Neural crest cell (in vitro differentiated cells): ENCODE data around the gene ZC3H12A. TPM values are rescaled to one million over a fixed set of nuclear protein-coding genes. Genes with fewer than 3 reads are reported as not detected.

Experiments used
- DNase-seq: peaks from one replicate; pipeline ENCODE4 v3.0.0; 2021; ENCODE audit warnings: low read depth, mixed read lengths, low spot score
- H3K27ac Mint-ChIP-seq: one replicate; pipeline ENCODE4 v1.8.0; 2021; ENCODE audit warnings: mild to moderate bottlenecking, mixed read lengths; ENCODE audit not compliant: unreplicated experiment
- H3K27me3 Mint-ChIP-seq: 2 replicates; pipeline ENCODE4 v1.8.0; 2021; ENCODE audit warnings: low read depth, mild to moderate bottlenecking, mixed read lengths
- H3K36me3 Mint-ChIP-seq: 2 replicates; pipeline ENCODE4 v1.8.0; 2021; ENCODE audit warnings: low read depth, mild to moderate bottlenecking, mixed read lengths
- H3K4me1 Mint-ChIP-seq: 2 replicates; pipeline ENCODE4 v1.8.0; 2021; ENCODE audit warnings: mixed read lengths
- H3K4me3 Mint-ChIP-seq: one replicate; pipeline ENCODE4 v1.8.0; 2021; ENCODE audit warnings: mild to moderate bottlenecking, mixed read lengths
- H3K9me3 Mint-ChIP-seq: 2 replicates; pipeline ENCODE4 v1.8.0; 2021; ENCODE audit warnings: mixed read lengths
- total RNA-seq: library from RNA; stranded (reverse); gene quantifications from 2 replicates; pipeline ENCODE4 v1.2.1, GENCODE V29; 2021
- TF ChIP-seq, protein P1 (sequence below): fragments of 200-600 bp; sonication (generic); conservative IDR thresholded peaks from 2 replicates; pipeline ENCODE4 v1.5.0; 2021; ENCODE audit warnings: antibody characterized with exemption, mild to moderate bottlenecking

The ZC3H12A gene
- total RNA-seq, 1 donor from 2014 or later = 3.6 TPM

DNA sequence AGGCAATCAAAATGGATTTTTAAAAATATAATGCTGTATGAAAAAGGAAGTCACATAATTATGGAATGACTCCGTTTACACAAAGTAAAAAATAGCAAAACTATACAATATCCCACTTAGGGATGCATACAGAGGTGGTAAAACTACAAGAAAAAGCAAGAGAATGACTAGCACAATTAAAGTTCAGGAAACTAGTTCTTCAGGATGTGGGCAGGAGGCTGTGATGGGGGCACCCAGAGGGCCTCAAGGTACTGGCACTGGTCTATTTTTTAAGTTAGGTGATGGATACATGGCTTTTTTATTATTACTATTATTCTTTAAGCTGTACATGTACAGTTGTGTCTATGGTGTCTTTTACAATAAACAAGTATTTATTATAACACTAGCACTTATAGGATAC lies 1.4 kb upstream of the ZC3H12A start:
- Mint-ChIP-seq H3K4me1 (peaks cover 41% of the 10 kb centered on the region), H3K27ac (no peak overlapping the region), H3K36me3 (no peaks in the 10 kb centered on the region), H3K27me3 (peaks cover 34% of the 10 kb centered on the region), H3K9me3 (no peaks in the 10 kb centered on the region), H3K4me3 (peak overlapping the region; percentile 66)
- TF ChIP-seq, protein P1, sequence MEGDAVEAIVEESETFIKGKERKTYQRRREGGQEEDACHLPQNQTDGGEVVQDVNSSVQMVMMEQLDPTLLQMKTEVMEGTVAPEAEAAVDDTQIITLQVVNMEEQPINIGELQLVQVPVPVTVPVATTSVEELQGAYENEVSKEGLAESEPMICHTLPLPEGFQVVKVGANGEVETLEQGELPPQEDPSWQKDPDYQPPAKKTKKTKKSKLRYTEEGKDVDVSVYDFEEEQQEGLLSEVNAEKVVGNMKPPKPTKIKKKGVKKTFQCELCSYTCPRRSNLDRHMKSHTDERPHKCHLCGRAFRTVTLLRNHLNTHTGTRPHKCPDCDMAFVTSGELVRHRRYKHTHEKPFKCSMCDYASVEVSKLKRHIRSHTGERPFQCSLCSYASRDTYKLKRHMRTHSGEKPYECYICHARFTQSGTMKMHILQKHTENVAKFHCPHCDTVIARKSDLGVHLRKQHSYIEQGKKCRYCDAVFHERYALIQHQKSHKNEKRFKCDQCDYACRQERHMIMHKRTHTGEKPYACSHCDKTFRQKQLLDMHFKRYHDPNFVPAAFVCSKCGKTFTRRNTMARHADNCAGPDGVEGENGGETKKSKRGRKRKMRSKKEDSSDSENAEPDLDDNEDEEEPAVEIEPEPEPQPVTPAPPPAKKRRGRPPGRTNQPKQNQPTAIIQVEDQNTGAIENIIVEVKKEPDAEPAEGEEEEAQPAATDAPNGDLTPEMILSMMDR = no peak
- DNase-seq = no peak

DNA sequence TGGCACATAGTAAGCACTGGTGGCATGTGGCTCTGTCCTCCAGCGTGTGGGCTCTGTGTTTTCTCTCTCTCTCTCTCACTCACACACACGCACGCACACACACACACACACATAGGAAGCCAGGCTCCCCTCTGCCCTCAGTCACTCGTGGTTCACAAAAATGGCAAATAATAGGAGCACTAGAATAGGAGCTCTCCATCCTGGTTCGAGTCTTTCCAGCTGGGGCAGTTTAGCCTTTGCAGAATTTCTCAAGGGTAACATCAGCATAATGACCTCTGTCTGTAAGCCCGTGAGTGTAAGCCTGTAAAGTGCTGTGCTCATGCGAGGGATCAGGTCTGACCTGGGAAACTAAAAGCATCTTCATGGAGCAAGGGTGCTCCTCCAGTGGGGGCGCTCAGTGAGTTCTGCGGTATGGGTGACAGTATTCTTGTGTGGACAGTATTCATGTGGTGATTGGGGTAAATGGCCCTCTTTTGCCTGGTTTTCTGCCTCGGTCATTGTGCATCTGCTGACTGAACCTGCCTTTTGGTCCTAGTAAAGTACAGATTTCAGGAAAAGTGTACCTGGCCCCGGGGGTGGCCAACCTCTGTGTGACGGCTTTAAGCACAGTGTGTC lies 842 bp upstream of the ZC3H12A start:
- TF ChIP-seq, protein P1 = no peak
- Mint-ChIP-seq H3K27me3 (peaks cover 34% of the 10 kb centered on the region), H3K27ac (no peak overlapping the region), H3K4me3 (peak overlapping the region; percentile 66), H3K36me3 (no peaks in the 10 kb centered on the region), H3K9me3 (no peaks in the 10 kb centered on the region), H3K4me1 (peaks cover 42% of the 10 kb centered on the region)
- DNase-seq = no peak

DNA sequence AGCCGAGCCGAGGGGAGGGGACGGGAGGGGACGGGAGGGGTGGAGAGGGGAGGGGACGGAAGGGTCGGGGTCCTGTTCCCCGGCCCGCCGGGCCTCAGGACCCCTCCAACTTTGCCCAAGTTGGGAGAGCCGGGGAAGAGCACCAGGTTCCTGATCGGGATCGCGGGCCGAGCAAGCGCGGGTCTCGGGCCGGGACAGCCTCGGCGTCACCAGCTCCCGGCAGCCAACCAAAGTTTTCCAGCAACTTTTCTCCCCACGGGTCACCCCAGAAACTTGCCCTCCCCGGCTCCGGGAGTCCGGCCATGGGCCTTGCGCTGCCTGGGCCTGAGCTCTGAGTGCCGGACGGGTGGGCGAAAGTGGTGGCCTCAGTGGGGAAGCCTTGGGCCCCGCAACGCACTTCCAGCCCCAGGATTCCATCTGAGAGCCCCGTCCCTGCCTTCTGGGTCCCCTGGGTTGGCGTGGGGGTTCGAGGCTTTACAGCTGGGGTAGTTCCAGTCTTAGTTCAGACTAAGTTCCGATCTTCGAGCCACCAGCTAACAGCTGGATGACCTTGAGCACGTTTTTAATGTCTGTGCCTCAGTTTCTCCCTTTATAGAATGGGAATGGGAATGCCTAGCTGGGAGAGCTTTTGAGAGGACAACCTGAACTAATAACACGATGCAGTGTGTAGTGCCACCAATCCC lies 458 bp downstream of the ZC3H12A start:
- TF ChIP-seq, protein P1 = no peak
- Mint-ChIP-seq H3K9me3 (no peaks in the 10 kb centered on the region), H3K4me1 (peaks cover 42% of the 10 kb centered on the region), H3K4me3 (peak overlapping the region; percentile 82), H3K27ac (no peak overlapping the region), H3K27me3 (peaks cover 34% of the 10 kb centered on the region), H3K36me3 (no peaks in the 10 kb centered on the region)
- DNase-seq = no peak

DNA sequence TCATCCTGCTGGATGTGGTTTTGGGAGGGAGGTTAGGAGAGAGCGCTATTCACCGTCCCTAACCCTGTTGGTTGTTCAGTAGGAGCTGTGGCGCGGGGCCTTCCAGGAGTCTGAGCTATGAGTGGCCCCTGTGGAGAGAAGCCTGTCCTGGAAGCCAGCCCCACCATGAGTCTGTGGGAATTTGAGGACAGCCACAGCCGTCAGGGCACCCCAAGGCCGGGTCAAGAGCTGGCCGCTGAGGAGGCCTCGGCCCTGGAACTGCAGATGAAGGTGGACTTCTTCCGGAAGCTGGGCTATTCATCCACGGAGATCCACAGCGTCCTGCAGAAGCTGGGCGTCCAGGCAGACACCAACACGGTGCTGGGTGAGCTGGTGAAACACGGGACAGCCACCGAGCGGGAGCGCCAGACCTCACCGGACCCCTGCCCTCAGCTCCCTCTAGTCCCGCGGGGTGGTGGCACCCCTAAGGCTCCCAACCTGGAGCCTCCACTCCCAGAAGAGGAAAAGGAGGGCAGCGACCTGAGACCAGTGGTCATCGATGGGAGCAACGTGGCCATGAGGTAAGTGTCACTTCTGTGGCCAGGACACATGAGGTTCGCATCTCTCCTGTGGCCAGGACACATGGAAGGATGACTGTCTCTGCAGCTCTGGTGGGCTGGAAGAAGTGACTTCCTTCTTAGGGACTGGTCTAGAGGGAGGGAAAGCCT lies 1.2 kb downstream of the ZC3H12A start:
- TF ChIP-seq, protein P1 = no peak
- H3K4me1 Mint-ChIP-seq = peaks cover 42% of the 10 kb centered on the region
- no peak overlapping the region for H3K27ac Mint-ChIP-seq
- peaks cover 33% of the 10 kb centered on the region for H3K27me3 Mint-ChIP-seq
- DNase-seq = no peak
- peak overlapping the region; percentile 82 for H3K4me3 Mint-ChIP-seq
- H3K9me3 Mint-ChIP-seq = no peaks in the 10 kb centered on the region
- no peaks in the 10 kb centered on the region for H3K36me3 Mint-ChIP-seq

DNA sequence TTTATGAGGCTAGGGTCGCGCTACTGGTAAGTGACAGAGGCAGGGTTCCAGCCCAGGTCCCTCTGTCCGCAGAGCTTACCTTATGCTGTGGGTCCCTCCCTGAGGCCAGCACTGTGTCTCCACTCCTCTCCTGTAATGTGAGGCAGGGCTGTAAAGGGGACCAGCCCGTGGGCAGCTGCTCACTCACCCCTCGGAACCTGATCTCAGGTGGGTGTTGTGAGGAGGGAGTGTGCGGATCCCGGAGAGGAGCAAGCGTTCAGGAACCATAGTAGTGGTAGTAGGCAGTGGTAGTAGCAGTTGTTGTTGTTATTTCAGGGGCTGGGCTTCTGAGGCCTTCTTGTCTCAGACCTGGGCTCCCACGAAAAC lies 1.7 kb downstream of the ZC3H12A start:
- Mint-ChIP-seq H3K4me3 (peak overlapping the region; percentile 82), H3K9me3 (no peaks in the 10 kb centered on the region), H3K4me1 (peaks cover 42% of the 10 kb centered on the region), H3K36me3 (no peaks in the 10 kb centered on the region), H3K27me3 (peaks cover 29% of the 10 kb centered on the region), H3K27ac (peak overlapping the region; percentile 62)
- no peak for DNase-seq
- TF ChIP-seq, protein P1 = no peak
